ENCODE data around the gene MOGAT1. TPM values are rescaled to one million over a fixed set of nuclear protein-coding genes. Genes with fewer than 3 reads are reported as not detected.

Gene MOGAT1
- total and polyA plus RNA-seq, 2 of the 4 experiments (the other 2 are of a cell fraction) = not detected

- Histone ChIP-seq H3K79me1 (ENCODE audit: low read depth in 1 of 2, low read length in 2 of 2) (no peaks in the 10 kb centered on the region), H3K14ac (replicated peaks; ENCODE audit: low read depth, low read length) (no peak overlapping the region), H2AK5ac (ENCODE audit: low read depth, low read length) (no peak overlapping the region), H4K20me1 (ENCODE audit: insufficient read depth, low read length) (no peaks in the 10 kb centered on the region), H3K18ac (ENCODE audit: low read depth, low read length) (no peak overlapping the region), H3K27me3 (ENCODE audit: control insufficient read depth, insufficient read depth, low read length) (no peaks in the 10 kb centered on the region), H3K23ac (ENCODE audit: low read depth, low read length) (no peak overlapping the region), H2BK120ac (ENCODE audit: low read depth, low read length) (no peak overlapping the region), H3K9ac (ENCODE audit: low read depth, low read length) (no peak overlapping the region), H3K4me3 (ENCODE audit: insufficient read depth, low read depth, low read length) (no peak overlapping the region), H3K9me3 (ENCODE audit: control insufficient read depth, insufficient read depth, low read length) (no peaks in the 10 kb centered on the region), H3K4me1 (ENCODE audit: control insufficient read depth, insufficient read depth, low read length) (no peaks in the 10 kb centered on the region), H2AK9ac (replicated peaks; ENCODE audit: low read depth, low read length, poor library complexity) (no peak overlapping the region), H4K8ac (ENCODE audit: low read depth in 2 of 2, low read length in 2 of 2) (no peak overlapping the region), H3K4ac (ENCODE audit: low read depth, low read length) (no peak overlapping the region), H2BK20ac (ENCODE audit: low read depth, low read length) (no peak overlapping the region), H3K4me2 (ENCODE audit: low read depth, low read length) (no peak overlapping the region), H4K91ac (ENCODE audit: insufficient read depth, low read depth, low read length) (no peak overlapping the region), H3K36me3 (ENCODE audit: control insufficient read depth, insufficient read depth, low read length) (no peaks in the 10 kb centered on the region), H2AFZ (replicated peaks; ENCODE audit: low read length, poor library complexity) (no peak overlapping the region), H4K5ac (ENCODE audit: low read depth, low read length) (no peak overlapping the region), H3K56ac (ENCODE audit: extremely low read depth, insufficient read depth, low read length) (no peak overlapping the region), H3K27ac (ENCODE audit: insufficient read depth, low read length) (no peak overlapping the region), H2BK15ac (ENCODE audit: low read depth, low read length) (no peak overlapping the region), H2BK5ac (ENCODE audit: low read depth, low read length, poor library complexity, severe bottlenecking) (no peak overlapping the region), H3K9me1 (ENCODE audit: insufficient read depth, low read length) (no peaks in the 10 kb centered on the region)
- 16% methylated on average over 3 of the region's 7 CpGs; no CpG with 5 or more reads in 1 of the 2 experiments for WGBS, 2 experiments (ENCODE audit: extremely low coverage in 2 of 2, insufficient read length in 1 of 2)
- TF ChIP-seq MAZ (IDR thresholded peaks at IDR 0.05; ENCODE audit: borderline replicate concordance, low read depth, low read length) (no peak), MXI1 (IDR thresholded peaks at IDR 0.05; ENCODE audit: borderline replicate concordance, low read depth, low read length) (no peak), MAFK (IDR thresholded peaks at IDR 0.05; ENCODE audit: low read depth, low read length) (no peak), CTCF (conservative IDR thresholded peaks at IDR 0.05; ENCODE audit: low read depth, low read length) (no peak), NFE2L2 (IDR thresholded peaks at IDR 0.05; ENCODE audit: low read depth, low read length) (no peak), RCOR1 (IDR thresholded peaks at IDR 0.05; ENCODE audit: insufficient replicate concordance, low read length) (no peak), RAD21 (IDR thresholded peaks at IDR 0.05; ENCODE audit: low read length) (no peak)
- dilution Hi-C loops (cut with HindIII; ENCODE audit: low sequenced_read_pairs, unreplicated experiment) (no loop called here), in situ Hi-C loops (cut with MboI; ENCODE audit: low sequenced_read_pairs) (no loop called here), intact Hi-C loops (cut with micrococcal nuclease) (no loop called here)
- ChIA-PET CTCF (interaction anchor here (0.6 kb wide), 1 partner anchor 147 kb away, joined by 3 read pairs; no protein-coding TSS in a partner anchor), POLR2A (ENCODE audit: unreplicated experiment) (interaction anchor here (0.6 kb wide), 1 partner anchor 8 kb away, joined by 3 read pairs; no protein-coding TSS in a partner anchor)
- no peak for DNase-seq
- no TSS peak for BruUV-seq (replicated peaks)
- peak; percentile 20; the same call in 1 of the 2 replicates for ATAC-seq (ENCODE audit: low read depth)
Measured at GRCh38 chr2:222714361-222715241, 43.1 kb downstream of the MOGAT1 start.
